ENCODE measurements around the gene KRT9. TPM values are rescaled to one million over a fixed set of nuclear protein-coding genes. Genes with fewer than 3 reads are reported as not detected.
"Not testable (repeated sequence)": the region's sequence is repeated elsewhere in the genome, so short reads cannot be mapped to it uniquely, and the experiment has no call there.

The KRT9 gene
- total RNA-seq, 5 donors from 2014 or later (not counting 1 experiment from before 2014, with no cell fraction given), result not detected

DNA sequence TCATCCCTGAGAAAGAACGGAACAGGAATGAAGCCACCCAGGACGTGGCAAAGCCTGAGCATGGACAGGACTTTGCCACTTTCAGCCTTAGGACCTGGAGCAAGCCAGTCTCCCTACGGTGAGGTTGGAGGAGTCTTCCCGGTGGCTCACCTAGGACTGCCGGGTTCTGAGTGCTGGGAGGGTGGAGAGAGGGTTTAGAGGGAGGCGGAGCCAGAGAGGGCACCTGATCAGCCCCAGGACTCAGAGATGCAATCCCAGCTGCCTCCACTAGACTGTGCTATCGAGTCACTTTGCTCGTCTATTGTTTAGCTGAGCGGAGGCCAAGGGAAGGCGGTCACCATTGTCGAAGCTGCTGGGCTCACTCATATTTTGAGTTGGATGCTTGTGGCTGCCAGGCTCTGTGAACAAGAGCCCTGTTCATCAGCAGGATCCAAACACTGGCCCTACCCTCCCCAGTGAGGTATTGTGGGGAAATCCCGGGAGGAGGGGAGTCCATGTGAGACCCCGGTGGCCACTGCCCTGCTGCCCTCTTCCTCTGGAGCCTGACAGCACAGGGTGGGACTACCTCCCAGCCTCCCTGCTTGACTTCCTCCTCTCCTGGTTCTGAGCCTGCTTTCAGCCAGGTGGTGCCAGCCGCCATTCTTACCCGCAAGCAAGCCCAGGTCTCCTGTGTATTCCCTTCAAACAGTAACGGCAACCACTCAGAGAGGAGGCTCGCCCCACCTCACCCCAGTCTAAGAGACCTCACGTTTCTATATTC lies 7.8 kb upstream of the KRT9 start:
- Histone ChIP-seq H3K9me3 (no peaks in the 10 kb centered on the region), H3K27ac (ENCODE audit: low read length) (no peak overlapping the region), H3K27me3 (replicated peaks in 1 of 2; ENCODE audit: control insufficient read depth in 2 of 2, extremely low read depth in 1 of 2, insufficient read depth in 2 of 2, low read length in 1 of 2) (peaks cover 3 to 64% of the 10 kb centered on the region in 2 experiments), H3K4me1 (ENCODE audit: control insufficient read depth in 1 of 2, extremely low read depth in 1 of 2, insufficient read depth in 2 of 2, low read length in 2 of 2) (no peaks in the 10 kb centered on the region), H3K4me3 (ENCODE audit: control insufficient read depth in 1 of 2, extremely low read depth in 1 of 2, low read length in 1 of 2) (no peak overlapping the region), H3K36me3 (ENCODE audit: control insufficient read depth in 2 of 2, extremely low read depth in 1 of 2, insufficient read depth in 1 of 2, low read length in 1 of 2) (no peaks in the 10 kb centered on the region)
- Mint-ChIP-seq H3K36me3 (no peaks in the 10 kb centered on the region), H3K4me3 (no peak overlapping the region), H3K27ac (no peak overlapping the region), H3K9me3 (no peaks in the 10 kb centered on the region), H3K4me1 (no peaks in the 10 kb centered on the region), H3K27me3 (peaks cover 44 to 73% of the 10 kb centered on the region in 2 donors)
- CTCF ChIA-PET, result interaction anchor here in 1 of 2 donors (0.6 kb wide), 1 partner anchor 69 kb away, joined by 8 read pairs; no protein-coding TSS in a partner anchor
- POLR2A ChIA-PET, result interaction anchor here in 1 of 2 donors (0.5 kb wide), 1 partner anchor 747 kb away, joined by 3 read pairs; no protein-coding TSS in a partner anchor
- WGBS (ENCODE audit: insufficient coverage), result 10% methylated on average over 9 of the region's 18 CpGs
- DNase-seq, result peak; percentile 2 to 71 (median 43)
- peak; percentile 57 to 69 (median 60) for ATAC-seq (replicated peaks in 1 of 4)

DNA sequence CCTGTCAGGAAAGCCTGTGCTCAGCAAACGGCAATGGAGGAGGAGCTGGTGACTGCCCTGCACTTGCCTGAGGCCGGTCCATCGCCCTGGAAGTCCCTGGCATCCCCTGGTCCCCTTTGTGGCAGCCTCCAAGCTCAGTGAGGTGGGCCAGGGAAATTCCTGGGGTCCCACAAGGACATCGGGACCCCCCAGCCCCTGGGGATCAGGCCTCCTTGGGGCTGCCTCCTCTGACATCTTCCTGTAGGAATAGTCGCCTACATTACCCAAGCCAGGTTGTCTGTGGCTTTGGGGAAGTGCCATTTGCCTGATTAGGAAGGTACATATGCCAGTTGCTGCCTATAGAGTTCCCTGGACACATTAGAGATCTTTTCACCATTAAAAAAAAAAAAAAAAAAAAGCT lies 7.1 kb upstream of the KRT9 start:
- ATAC-seq (replicated peaks in 1 of 4) (no peak), DNase-seq (no peak)
- Histone ChIP-seq H3K36me3 (ENCODE audit: control insufficient read depth in 2 of 2, extremely low read depth in 1 of 2, insufficient read depth in 1 of 2, low read length in 1 of 2) (no peaks in the 10 kb centered on the region), H3K9me3 (no peaks in the 10 kb centered on the region), H3K27ac (ENCODE audit: low read length) (no peak overlapping the region), H3K4me3 (ENCODE audit: control insufficient read depth in 1 of 2, extremely low read depth in 1 of 2, low read length in 1 of 2) (no peak overlapping the region), H3K4me1 (ENCODE audit: control insufficient read depth in 1 of 2, extremely low read depth in 1 of 2, insufficient read depth in 2 of 2, low read length in 2 of 2) (no peaks in the 10 kb centered on the region), H3K27me3 (replicated peaks in 1 of 2; ENCODE audit: control insufficient read depth in 2 of 2, extremely low read depth in 1 of 2, insufficient read depth in 2 of 2, low read length in 1 of 2) (peaks cover 3 to 67% of the 10 kb centered on the region in 2 experiments)
- ChIA-PET POLR2A (interaction anchor here in 1 of 2 donors (0.5 kb wide), 1 partner anchor 747 kb away, joined by 3 read pairs; no protein-coding TSS in a partner anchor), CTCF (interaction anchor here in 1 of 2 donors (0.6 kb wide), 1 partner anchor 70 kb away, joined by 8 read pairs; no protein-coding TSS in a partner anchor)
- Mint-ChIP-seq H3K4me3 (no peak overlapping the region), H3K36me3 (no peaks in the 10 kb centered on the region), H3K27ac (no peak overlapping the region), H3K4me1 (no peaks in the 10 kb centered on the region), H3K27me3 (peaks cover 44 to 69% of the 10 kb centered on the region in 2 donors), H3K9me3 (no peaks in the 10 kb centered on the region)
- 93% methylated on average over 3 of the region's 5 CpGs for WGBS (ENCODE audit: insufficient coverage)

DNA sequence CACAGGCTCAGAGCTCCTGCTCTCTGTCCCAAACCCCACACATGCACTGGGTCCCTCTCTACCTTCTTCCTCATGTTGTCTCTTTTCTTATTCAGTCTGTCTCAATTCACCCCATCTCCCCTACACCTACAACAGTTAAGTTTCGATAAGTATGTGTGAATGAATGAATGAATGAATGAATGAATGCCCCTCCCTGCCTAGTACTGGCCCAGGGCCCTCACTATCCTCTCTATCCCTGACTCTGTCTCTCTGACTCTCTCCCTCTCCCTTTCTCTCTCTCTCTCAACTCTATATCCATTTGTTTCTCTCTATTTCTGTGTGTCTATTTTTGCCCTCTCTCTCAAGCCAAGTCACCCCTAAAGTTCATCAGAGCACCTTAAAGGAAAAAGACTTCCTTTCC lies 6.7 kb upstream of the KRT9 start:
- DNase-seq (no peak), ATAC-seq (replicated peaks in 1 of 4) (no peak)
- Histone ChIP-seq H3K9me3 (no peaks in the 10 kb centered on the region), H3K4me1 (ENCODE audit: control insufficient read depth in 1 of 2, extremely low read depth in 1 of 2, insufficient read depth in 2 of 2, low read length in 2 of 2) (no peaks in the 10 kb centered on the region), H3K36me3 (ENCODE audit: control insufficient read depth in 2 of 2, extremely low read depth in 1 of 2, insufficient read depth in 1 of 2, low read length in 1 of 2) (no peaks in the 10 kb centered on the region), H3K27ac (ENCODE audit: low read length) (no peak overlapping the region), H3K27me3 (replicated peaks in 1 of 2; ENCODE audit: control insufficient read depth in 2 of 2, extremely low read depth in 1 of 2, insufficient read depth in 2 of 2, low read length in 1 of 2) (peaks cover 3 to 72% of the 10 kb centered on the region in 2 experiments), H3K4me3 (ENCODE audit: control insufficient read depth in 1 of 2, extremely low read depth in 1 of 2, low read length in 1 of 2) (no peak overlapping the region)
- Mint-ChIP-seq H3K4me3 (no peak overlapping the region), H3K27ac (no peak overlapping the region), H3K27me3 (peaks cover 45 to 71% of the 10 kb centered on the region in 2 donors), H3K9me3 (no peaks in the 10 kb centered on the region), H3K36me3 (no peaks in the 10 kb centered on the region), H3K4me1 (no peaks in the 10 kb centered on the region)
- ChIA-PET CTCF (no interaction called here), POLR2A (no interaction called here)
- no CpG with 5 or more reads among the region's 1 CpG for WGBS (ENCODE audit: insufficient coverage)

DNA sequence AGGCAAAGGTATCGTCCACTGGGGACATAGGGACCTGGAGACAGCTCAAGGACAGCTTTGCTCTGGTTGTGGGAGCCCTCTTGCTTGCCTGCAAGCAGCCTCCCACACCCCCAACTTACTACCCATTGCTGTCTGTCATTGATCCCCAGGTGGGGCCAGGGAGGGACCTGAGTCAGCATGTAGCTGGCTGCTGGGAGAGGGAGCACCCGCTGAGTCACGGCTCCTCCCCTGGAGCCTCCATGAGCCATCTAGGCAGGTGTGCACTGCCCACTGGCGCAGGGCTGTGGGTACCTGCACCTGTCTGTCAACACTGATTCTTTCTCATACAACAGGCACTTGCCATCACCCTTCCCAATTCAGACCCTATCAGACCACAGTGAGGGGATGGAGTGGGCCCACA lies 4.9 kb upstream of the KRT9 start:
- H3K4me1 ChIP-seq (ENCODE audit: control insufficient read depth in 1 of 2, extremely low read depth in 1 of 2, insufficient read depth in 2 of 2, low read length in 2 of 2); H3K4me3 ChIP-seq (ENCODE audit: control insufficient read depth in 1 of 2, extremely low read depth in 1 of 2, low read length in 1 of 2); CTCF ChIA-PET; H3K4me1 Mint-ChIP-seq; H3K36me3 Mint-ChIP-seq; ATAC-seq (replicated peaks in 1 of 4); H3K9me3 Mint-ChIP-seq; H3K36me3 ChIP-seq (ENCODE audit: control insufficient read depth in 2 of 2, extremely low read depth in 1 of 2, insufficient read depth in 1 of 2, low read length in 1 of 2); H3K27ac Mint-ChIP-seq; H3K27ac ChIP-seq (ENCODE audit: low read length); DNase-seq; H3K9me3 ChIP-seq; POLR2A ChIA-PET; H3K4me3 Mint-ChIP-seq: not testable (repeated sequence)
- peaks cover 48 to 67% of the 10 kb centered on the region in 2 donors for H3K27me3 Mint-ChIP-seq
- no CpG with 5 or more reads among the region's 4 CpGs for WGBS (ENCODE audit: insufficient coverage)
- H3K27me3 ChIP-seq (replicated peaks in 1 of 2; ENCODE audit: control insufficient read depth in 2 of 2, extremely low read depth in 1 of 2, insufficient read depth in 2 of 2, low read length in 1 of 2), result peaks cover 3 to 77% of the 10 kb centered on the region in 2 experiments

DNA sequence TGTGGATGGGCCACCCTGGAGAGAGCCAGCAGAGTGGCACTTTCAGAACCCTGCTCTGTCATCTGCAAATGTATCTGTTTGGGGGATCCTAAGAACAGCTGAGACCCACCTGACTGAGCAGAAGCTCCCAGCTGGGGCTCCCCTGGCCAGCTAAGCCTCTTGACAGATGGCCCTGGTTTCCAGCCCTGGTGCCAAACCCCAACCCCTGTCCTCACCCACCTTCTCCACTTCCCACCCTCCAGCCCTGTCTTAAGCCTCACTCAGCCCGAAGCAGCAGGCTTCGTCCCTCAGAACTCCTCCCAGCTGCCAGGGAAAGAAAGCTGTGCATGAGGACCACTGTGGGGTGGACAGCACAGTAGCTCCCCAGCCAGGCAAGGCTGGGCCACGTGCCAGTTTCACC lies 3.5 kb upstream of the KRT9 start:
- Mint-ChIP-seq H3K4me3 (no peak overlapping the region), H3K4me1 (no peaks in the 10 kb centered on the region), H3K9me3 (no peaks in the 10 kb centered on the region), H3K36me3 (no peaks in the 10 kb centered on the region), H3K27ac (no peak overlapping the region), H3K27me3 (peaks cover 41 to 65% of the 10 kb centered on the region in 2 donors)
- POLR2A ChIA-PET, result no interaction called here
- no peak for DNase-seq
- Histone ChIP-seq H3K36me3 (ENCODE audit: control insufficient read depth in 2 of 2, extremely low read depth in 1 of 2, insufficient read depth in 1 of 2, low read length in 1 of 2) (no peaks in the 10 kb centered on the region), H3K27ac (ENCODE audit: low read length) (no peak overlapping the region), H3K4me3 (ENCODE audit: control insufficient read depth in 1 of 2, extremely low read depth in 1 of 2, low read length in 1 of 2) (no peak overlapping the region), H3K9me3 (no peaks in the 10 kb centered on the region), H3K27me3 (replicated peaks in 1 of 2; ENCODE audit: control insufficient read depth in 2 of 2, extremely low read depth in 1 of 2, insufficient read depth in 2 of 2, low read length in 1 of 2) (peaks cover 0 to 81% of the 10 kb centered on the region in 2 experiments), H3K4me1 (ENCODE audit: control insufficient read depth in 1 of 2, extremely low read depth in 1 of 2, insufficient read depth in 2 of 2, low read length in 2 of 2) (no peaks in the 10 kb centered on the region)
- WGBS (ENCODE audit: insufficient coverage), result 29% methylated on average over 1 of the region's 3 CpGs
- CTCF ChIA-PET, result no interaction called here
- no peak for ATAC-seq (replicated peaks in 1 of 4)

DNA sequence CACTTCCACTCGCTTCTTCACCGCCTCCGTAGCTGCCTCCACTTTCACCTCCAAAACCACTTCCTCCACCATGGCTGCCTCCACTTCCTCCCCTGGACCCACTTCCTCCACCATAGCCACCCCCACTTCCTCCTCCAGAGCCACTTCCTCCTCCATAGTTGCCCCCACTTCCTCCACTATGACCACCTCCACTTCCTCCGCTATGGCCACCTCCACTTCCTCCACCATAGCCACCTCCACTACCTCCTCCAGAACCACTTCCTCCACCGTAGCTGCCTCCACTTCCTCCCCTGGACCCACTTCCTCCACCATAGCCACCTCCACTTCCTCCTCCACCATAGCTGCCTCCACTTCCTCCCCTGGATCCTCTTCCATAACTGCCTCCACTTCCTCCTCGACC lies 4.5 kb downstream of the KRT9 start:
- Mint-ChIP-seq H3K36me3 (no peaks in the 10 kb centered on the region), H3K4me3 (peak overlapping the region in 1 of 3 donors; percentile 26), H3K9me3 (peaks cover 0 to 10% (median 7%) of the 10 kb centered on the region in 3 donors), H3K27ac (peak overlapping the region; percentile 80 to 85), H3K27me3 (peaks cover 13 to 19% of the 10 kb centered on the region in 2 donors), H3K4me1 (peaks cover 12 to 22% (median 18%) of the 10 kb centered on the region in 3 donors)
- Histone ChIP-seq H3K4me3 (ENCODE audit: control insufficient read depth in 1 of 2, extremely low read depth in 1 of 2, low read length in 1 of 2) (no peak overlapping the region), H3K9me3 (no peaks in the 10 kb centered on the region), H3K4me1 (ENCODE audit: control insufficient read depth in 1 of 2, extremely low read depth in 1 of 2, insufficient read depth in 2 of 2, low read length in 2 of 2) (no peaks in the 10 kb centered on the region), H3K27me3 (replicated peaks in 1 of 2; ENCODE audit: control insufficient read depth in 2 of 2, extremely low read depth in 1 of 2, insufficient read depth in 2 of 2, low read length in 1 of 2) (peaks cover 0 to 24% of the 10 kb centered on the region in 2 experiments), H3K27ac (ENCODE audit: low read length) (peak overlapping the region; percentile 62), H3K36me3 (ENCODE audit: control insufficient read depth in 2 of 2, extremely low read depth in 1 of 2, insufficient read depth in 1 of 2, low read length in 1 of 2) (no peaks in the 10 kb centered on the region)
- peak in 19 of 35 experiments; percentile 0 to 46 (median 8) for DNase-seq
- peak in 2 of 4 experiments; percentile 44 to 67 for ATAC-seq (replicated peaks in 1 of 4)
- ChIA-PET CTCF (interaction anchor here in 1 of 2 donors (0.5 kb wide), 2 partner anchors 98 to 646 kb away, joined by 3 read pairs; no protein-coding TSS in a partner anchor), POLR2A (no interaction called here)
- WGBS (ENCODE audit: insufficient coverage), result 11% methylated on average over 6 of the region's 6 CpGs

All from T-cell (primary cell).